Mammary epithelial cell (primary cell): ENCODE measurements around the gene CPLX4.

Experiments
- CTCF ChIP-seq, 2 donors: IDR thresholded peaks in 1 of 2; conservative IDR thresholded peaks in 1 of 2; 2 replicates each; pipeline ENCODE4 v1.5.1; 2011 to 2012; ENCODE audit warnings: inconsistent platforms in 2 of 2, low read length in 2 of 2, mild to moderate bottlenecking in 2 of 2, control low read depth in 1 of 2, low read depth in 1 of 2; ENCODE audit not compliant: insufficient read depth in 1 of 2; ENCODE audit errors: extremely low read depth in 1 of 2
- EZH2 ChIP-seq: IDR thresholded peaks from 2 replicates; pipeline ENCODE4 v1.6.1; 2012; ENCODE audit warnings: low read length, inconsistent platforms, borderline replicate concordance

- no peak for TF ChIP-seq CTCF (conservative IDR thresholded peaks at IDR 0.05 in 1 of 2, IDR thresholded peaks at IDR 0.05 in 1 of 2; ENCODE audit: extremely low read depth in 1 of 2, insufficient read depth in 1 of 2, low read depth in 1 of 2, low read length in 2 of 2)
- no peak for TF ChIP-seq EZH2
Observed at GRCh38 chr18:59328683-59329082, 10.2 kb upstream of the CPLX4 start.
